SU-DHL-6 (cell line): ENCODE data around the gene RORC.

Experiments used
- H2AFZ ChIP-seq: fragments of 200-600 bp; sonication (generic); 2 replicates; pipeline ENCODE4 v1.6.1; 2014; ENCODE audit warnings: low read depth, mild to moderate bottlenecking, moderate library complexity, mixed read lengths, antibody characterized with exemption, low read length; ENCODE audit not compliant: severe bottlenecking
- H3F3A ChIP-seq: fragments of 200-600 bp; shearing (Covaris generic); 2 replicates; pipeline ENCODE4 v1.6.0; 2016; ENCODE audit warnings: antibody characterized with exemption, mild to moderate bottlenecking; ENCODE audit not compliant: insufficient read depth
- H3K27ac ChIP-seq: fragments of 200-600 bp; sonication (generic); 2 replicates; pipeline ENCODE4 v1.5.1; 2016; ENCODE audit warnings: low read depth, mild to moderate bottlenecking, low read length, moderate library complexity, mixed read lengths
- H3K27me3 ChIP-seq: fragments of 200-600 bp; sonication (generic), shearing (Covaris generic); 2 replicates; pipeline ENCODE4 v1.6.0; 2014; ENCODE audit warnings: mild to moderate bottlenecking, low read length
- H3K36me3 ChIP-seq: fragments of 200-600 bp; sonication (generic); 2 replicates; pipeline ENCODE4 v1.6.1; 2014; ENCODE audit warnings: mild to moderate bottlenecking, low read length, mixed read lengths
- H3K4me2 ChIP-seq: fragments of 300-600, 200-600 bp; shearing (Covaris generic), sonication (generic); 2 replicates; pipeline ENCODE4 v1.6.0; 2014; ENCODE audit warnings: low read length, low read depth, mild to moderate bottlenecking; ENCODE audit not compliant: poor library complexity, severe bottlenecking
- H3K4me3 ChIP-seq: fragments of 200-600 bp; sonication (generic); 2 replicates; pipeline ENCODE4 v1.5.1; 2014; ENCODE audit warnings: antibody characterized with exemption, low read length, mild to moderate bottlenecking, mixed read lengths; ENCODE audit not compliant: insufficient read depth, poor library complexity, severe bottlenecking
- H3K79me2 ChIP-seq: fragments of 200-600 bp; sonication (generic); 2 replicates; pipeline ENCODE4 v1.6.1; 2014; ENCODE audit warnings: mild to moderate bottlenecking, low read length, moderate library complexity; ENCODE audit not compliant: insufficient read depth
- H3K9ac ChIP-seq: fragments of 200-600 bp; sonication (generic); 2 replicates; pipeline ENCODE4 v1.7.0; 2014; ENCODE audit warnings: mild to moderate bottlenecking, low read length
- H3K9me2 ChIP-seq: fragments of 200-600 bp; sonication (generic); replicated peaks from 2 replicates; pipeline ENCODE4 v1.6.1; 2014; ENCODE audit warnings: low read length; ENCODE audit not compliant: insufficient read depth
- H3K9me3 ChIP-seq: fragments of 200-600 bp; sonication (generic); 2 replicates; pipeline ENCODE4 v1.6.1; 2014; ENCODE audit warnings: low read length, mixed read lengths; ENCODE audit not compliant: insufficient read depth
- H4K20me1 ChIP-seq: fragments of 200-600 bp; sonication (generic); 2 replicates; pipeline ENCODE4 v1.6.1; 2014; ENCODE audit warnings: low read depth, mild to moderate bottlenecking, antibody characterized with exemption, low read length, moderate library complexity, mixed read lengths
- CTCF ChIP-seq: fragments of 200-600 bp; sonication (generic); IDR thresholded peaks from one replicate; pipeline ENCODE4 v1.5.1; 2017; ENCODE audit warnings: antibody characterized with exemption, mild to moderate bottlenecking, low read length, moderate library complexity; ENCODE audit not compliant: insufficient read depth, poor library complexity, severe bottlenecking
- EZH2phosphoT487 ChIP-seq: fragments of 200-600 bp; sonication (generic), shearing (Covaris generic); conservative IDR thresholded peaks from 2 replicates; pipeline ENCODE4 v1.6.1; 2018; ENCODE audit warnings: mild to moderate bottlenecking, antibody characterized with exemption, low read length, moderate library complexity, mixed read lengths

RORC gene

GRCh38 chr1:151800830-151801229 is 30.8 kb downstream of the RORC start:
- Histone ChIP-seq H3K4me3 (no peak overlapping the region), H3F3A (no peaks in the 10 kb centered on the region), H3K27ac (no peak overlapping the region), H3K9ac (no peak overlapping the region), H3K4me2 (no peak overlapping the region), H2AFZ (no peak overlapping the region), H4K20me1 (no peaks in the 10 kb centered on the region), H3K36me3 (no peaks in the 10 kb centered on the region), H3K9me2 (no peaks in the 10 kb centered on the region), H3K79me2 (no peaks in the 10 kb centered on the region), H3K27me3 (no peaks in the 10 kb centered on the region), H3K9me3 (no peaks in the 10 kb centered on the region)
- TF ChIP-seq EZH2phosphoT487 (no peak), CTCF (no peak)

- no peaks in the 10 kb centered on the region for H3K27me3 ChIP-seq
Observed at GRCh38 chr1:151799179-151800022, 32.2 kb downstream of the RORC start.

DNA sequence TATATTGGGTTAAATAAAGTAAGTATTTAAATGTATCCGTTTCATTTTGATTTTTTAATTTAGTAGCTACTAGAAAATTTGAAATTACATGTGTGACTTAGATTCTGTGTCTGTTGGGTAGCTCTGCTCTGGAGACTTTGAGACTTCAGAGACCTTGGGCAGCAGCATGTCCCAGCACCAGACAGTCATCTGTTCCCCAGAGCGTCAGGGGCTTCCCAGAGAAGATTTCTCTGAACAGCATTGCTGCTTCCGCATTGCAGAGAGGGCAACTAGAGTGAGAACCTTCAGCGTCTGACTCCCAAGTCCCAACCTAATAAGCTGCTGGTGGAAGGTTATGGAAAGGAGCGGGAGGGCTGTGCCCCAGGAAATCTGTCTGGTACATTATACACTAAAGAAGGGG is 33.0 kb downstream of the RORC start:
- Histone ChIP-seq H3K4me2 (no peak overlapping the region), H4K20me1 (no peaks in the 10 kb centered on the region), H2AFZ (no peak overlapping the region), H3K36me3 (no peaks in the 10 kb centered on the region), H3K9me2 (no peaks in the 10 kb centered on the region), H3K79me2 (no peaks in the 10 kb centered on the region), H3F3A (no peaks in the 10 kb centered on the region), H3K9ac (no peak overlapping the region), H3K4me3 (no peak overlapping the region), H3K27me3 (no peaks in the 10 kb centered on the region), H3K27ac (no peak overlapping the region), H3K9me3 (no peaks in the 10 kb centered on the region)
- TF ChIP-seq CTCF: no peak
- no peak for TF ChIP-seq EZH2phosphoT487

More at GRCh38 chr1:151799179-151800022, 32.2 kb downstream of the RORC start:
- H4K20me1 ChIP-seq: no peaks in the 10 kb centered on the region
- H3K9ac ChIP-seq: no peak overlapping the region
- H3F3A ChIP-seq: no peaks in the 10 kb centered on the region
- no peak overlapping the region for H3K27ac ChIP-seq
- no peak overlapping the region for H3K4me2 ChIP-seq
- no peaks in the 10 kb centered on the region for H3K79me2 ChIP-seq
- TF ChIP-seq EZH2phosphoT487 (no peak), CTCF (no peak)
- H3K9me3 ChIP-seq: no peaks in the 10 kb centered on the region
- H3K4me3 ChIP-seq: no peak overlapping the region
- H3K9me2 ChIP-seq: no peaks in the 10 kb centered on the region
- H2AFZ ChIP-seq: no peak overlapping the region
- H3K36me3 ChIP-seq: no peaks in the 10 kb centered on the region
